Panc1 (cell line): ENCODE results near the gene C1orf115. TPM values are rescaled to one million over a fixed set of nuclear protein-coding genes. Genes with fewer than 3 reads are reported as not detected.

Source experiments
- ATAC-seq: fragments of 200-7000 bp; cut with Tn5 transposase; 2 replicates; pipeline ENCODE4 v1.9.1; 2020; ENCODE audit warnings: mild to moderate bottlenecking, moderate library complexity
- BruUV-seq: library from RNA; stranded (reverse); fragments of 400-500 nt; replicated peaks from 2 replicates; lab custom pipeline; 2021; lab: Mats Ljungman, UMichigan
- CTCF ChIA-PET: fragments of 300-600 bp; sonication (Branson Sonifier 250); formaldehyde crosslinking; loops from one replicate; lab custom pipeline; 2022; ENCODE audit warnings: antibody characterized with exemption; lab: Charles Lee
- POLR2A ChIA-PET: fragments of 300-600 bp; sonication (Branson Sonifier 250); formaldehyde crosslinking; loops from one replicate; lab custom pipeline; 2022; ENCODE audit warnings: antibody characterized with exemption; lab: Charles Lee
- DNase-seq: peaks from one replicate; pipeline ENCODE4 v3.0.0-alpha.2; 2010; ENCODE audit warnings: low read depth, low spot score
- H3K27ac ChIP-seq: 2 replicates; pipeline ENCODE4 v1.5.1; 2011; ENCODE audit warnings: mild to moderate bottlenecking, low read length, inconsistent platforms
- H3K27me3 ChIP-seq: fragments of 200-500 bp; sonication (Bioruptor generic); 2 replicates; pipeline ENCODE4 v1.6.0; 2014; ENCODE audit warnings: low read length, inconsistent platforms; ENCODE audit not compliant: control insufficient read depth, insufficient read depth
- H3K36me3 ChIP-seq: fragments of 200-500 bp; sonication (Bioruptor generic); 2 replicates; pipeline ENCODE4 v1.5.1; 2014; ENCODE audit warnings: inconsistent platforms, mild to moderate bottlenecking, low read length, moderate library complexity; ENCODE audit not compliant: control insufficient read depth, insufficient read depth
- H3K4me1 ChIP-seq: 2 replicates; pipeline ENCODE4 v1.5.1; 2011; ENCODE audit warnings: inconsistent platforms, mild to moderate bottlenecking, low read length, moderate library complexity; ENCODE audit not compliant: control insufficient read depth, insufficient read depth
- H3K4me3 ChIP-seq, 2 experiments: 2 replicates each; pipeline ENCODE4 v1.5.1; 2011 to 2012; ENCODE audit warnings: low read depth in 2 of 2, low read length in 2 of 2, mild to moderate bottlenecking in 2 of 2, inconsistent platforms in 1 of 2, moderate library complexity in 1 of 2
- H3K9me3 ChIP-seq: fragments of 200-500 bp; sonication (Bioruptor generic); 2 replicates; pipeline ENCODE4 v1.5.1; 2014; ENCODE audit warnings: low read depth, mild to moderate bottlenecking, inconsistent platforms, low read length, moderate library complexity; ENCODE audit not compliant: control insufficient read depth, insufficient read depth
- POLR2AphosphoS5 ChIP-seq: IDR thresholded peaks from 2 replicates; pipeline ENCODE4 v1.6.1; 2012; ENCODE audit warnings: mild to moderate bottlenecking, low read depth, low read length, moderate library complexity
- SIN3A ChIP-seq: IDR thresholded peaks from 2 replicates; pipeline ENCODE4 v1.6.1; 2012; ENCODE audit warnings: low read depth, mild to moderate bottlenecking, low read length, moderate library complexity, borderline replicate concordance; ENCODE audit not compliant: insufficient read depth
- TCF7L2 ChIP-seq: IDR thresholded peaks from 2 replicates; pipeline ENCODE4 v1.6.1; 2011; ENCODE audit warnings: mild to moderate bottlenecking, low read depth, low read length, inconsistent platforms
- in situ Hi-C: cut with HindIII; loops from 2 replicates; pipeline ENCODE4 v1.10.0; 2016; ENCODE audit warnings: low sequenced_read_pairs, low pct_unique_long_range_greater_than_20kb
- intact Hi-C: fragments of 100-400 bp; cut with micrococcal nuclease; formaldehyde crosslinking; loops from one replicate; pipeline ENCODE4 v1.10.0; 2022; ENCODE audit not compliant: unreplicated experiment
- total RNA-seq: library from RNA; stranded (reverse); gene quantifications from one replicate; pipeline ENCODE4 v1.2.1, GENCODE V29; 2021; ENCODE audit not compliant: unreplicated experiment
- TF ChIP-seq, protein P1 (sequence below), 2 experiments: IDR thresholded peaks; 2 replicates each; pipeline ENCODE4 v1.6.1; 2011 to 2012; ENCODE audit warnings: low read depth in 2 of 2, control low read depth in 1 of 2, low read length in 1 of 2, mild to moderate bottlenecking in 1 of 2, moderate library complexity in 1 of 2; ENCODE audit not compliant: insufficient read depth in 1 of 2
- TF ChIP-seq, protein P2 (sequence below): fragments of 450-650 bp; IDR thresholded peaks from 2 replicates; pipeline ENCODE4 v1.5.1; 2017; ENCODE audit warnings: mild to moderate bottlenecking

The C1orf115 gene
- total RNA-seq, 1 experiment from 2014 or later, result 3.9 TPM

DNA sequence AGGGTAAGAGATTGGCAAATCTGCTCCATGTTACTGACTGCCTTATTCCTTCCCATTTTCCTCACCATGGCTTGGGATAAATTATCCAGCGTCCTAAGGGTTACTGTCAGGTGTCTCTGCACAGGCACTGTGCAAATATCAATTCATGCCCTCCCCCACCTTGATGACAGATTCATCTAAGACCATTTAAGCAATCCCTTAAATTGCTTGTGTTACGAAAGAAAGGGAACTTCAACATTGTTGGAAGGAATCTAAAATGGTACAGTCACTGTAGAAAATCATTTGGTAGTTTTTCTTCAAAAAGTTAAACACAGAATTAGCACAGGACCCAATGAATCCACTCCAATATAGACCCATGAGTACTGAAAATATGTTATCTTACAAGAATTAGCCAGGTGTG, 40.3 kb downstream of the C1orf115 start:
- DNase-seq, result no peak
- no peak overlapping the region for H3K27ac ChIP-seq
- ATAC-seq, result no peak
- TF ChIP-seq TCF7L2, result no peak
- TF ChIP-seq, protein P1, sequence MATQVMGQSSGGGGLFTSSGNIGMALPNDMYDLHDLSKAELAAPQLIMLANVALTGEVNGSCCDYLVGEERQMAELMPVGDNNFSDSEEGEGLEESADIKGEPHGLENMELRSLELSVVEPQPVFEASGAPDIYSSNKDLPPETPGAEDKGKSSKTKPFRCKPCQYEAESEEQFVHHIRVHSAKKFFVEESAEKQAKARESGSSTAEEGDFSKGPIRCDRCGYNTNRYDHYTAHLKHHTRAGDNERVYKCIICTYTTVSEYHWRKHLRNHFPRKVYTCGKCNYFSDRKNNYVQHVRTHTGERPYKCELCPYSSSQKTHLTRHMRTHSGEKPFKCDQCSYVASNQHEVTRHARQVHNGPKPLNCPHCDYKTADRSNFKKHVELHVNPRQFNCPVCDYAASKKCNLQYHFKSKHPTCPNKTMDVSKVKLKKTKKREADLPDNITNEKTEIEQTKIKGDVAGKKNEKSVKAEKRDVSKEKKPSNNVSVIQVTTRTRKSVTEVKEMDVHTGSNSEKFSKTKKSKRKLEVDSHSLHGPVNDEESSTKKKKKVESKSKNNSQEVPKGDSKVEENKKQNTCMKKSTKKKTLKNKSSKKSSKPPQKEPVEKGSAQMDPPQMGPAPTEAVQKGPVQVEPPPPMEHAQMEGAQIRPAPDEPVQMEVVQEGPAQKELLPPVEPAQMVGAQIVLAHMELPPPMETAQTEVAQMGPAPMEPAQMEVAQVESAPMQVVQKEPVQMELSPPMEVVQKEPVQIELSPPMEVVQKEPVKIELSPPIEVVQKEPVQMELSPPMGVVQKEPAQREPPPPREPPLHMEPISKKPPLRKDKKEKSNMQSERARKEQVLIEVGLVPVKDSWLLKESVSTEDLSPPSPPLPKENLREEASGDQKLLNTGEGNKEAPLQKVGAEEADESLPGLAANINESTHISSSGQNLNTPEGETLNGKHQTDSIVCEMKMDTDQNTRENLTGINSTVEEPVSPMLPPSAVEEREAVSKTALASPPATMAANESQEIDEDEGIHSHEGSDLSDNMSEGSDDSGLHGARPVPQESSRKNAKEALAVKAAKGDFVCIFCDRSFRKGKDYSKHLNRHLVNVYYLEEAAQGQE (IDR thresholded peaks at IDR 0.05; ENCODE audit: insufficient read depth in 1 of 2, low read depth in 2 of 2, low read length in 1 of 2), result no peak
- TF ChIP-seq SIN3A, result no peak
- TF ChIP-seq, protein P2, sequence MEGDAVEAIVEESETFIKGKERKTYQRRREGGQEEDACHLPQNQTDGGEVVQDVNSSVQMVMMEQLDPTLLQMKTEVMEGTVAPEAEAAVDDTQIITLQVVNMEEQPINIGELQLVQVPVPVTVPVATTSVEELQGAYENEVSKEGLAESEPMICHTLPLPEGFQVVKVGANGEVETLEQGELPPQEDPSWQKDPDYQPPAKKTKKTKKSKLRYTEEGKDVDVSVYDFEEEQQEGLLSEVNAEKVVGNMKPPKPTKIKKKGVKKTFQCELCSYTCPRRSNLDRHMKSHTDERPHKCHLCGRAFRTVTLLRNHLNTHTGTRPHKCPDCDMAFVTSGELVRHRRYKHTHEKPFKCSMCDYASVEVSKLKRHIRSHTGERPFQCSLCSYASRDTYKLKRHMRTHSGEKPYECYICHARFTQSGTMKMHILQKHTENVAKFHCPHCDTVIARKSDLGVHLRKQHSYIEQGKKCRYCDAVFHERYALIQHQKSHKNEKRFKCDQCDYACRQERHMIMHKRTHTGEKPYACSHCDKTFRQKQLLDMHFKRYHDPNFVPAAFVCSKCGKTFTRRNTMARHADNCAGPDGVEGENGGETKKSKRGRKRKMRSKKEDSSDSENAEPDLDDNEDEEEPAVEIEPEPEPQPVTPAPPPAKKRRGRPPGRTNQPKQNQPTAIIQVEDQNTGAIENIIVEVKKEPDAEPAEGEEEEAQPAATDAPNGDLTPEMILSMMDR, result no peak
- no peak for TF ChIP-seq POLR2AphosphoS5
- CTCF ChIA-PET, result interaction anchor here (0.7 kb wide), 1 partner anchor 51 kb away, joined by 4 read pairs; no protein-coding TSS in a partner anchor
- peaks cover 15% of the 10 kb centered on the region; the same call in 1 of the 2 replicates for H3K4me1 ChIP-seq
- H3K36me3 ChIP-seq, result no peaks in the 10 kb centered on the region
- intact Hi-C loops, result loop anchor here (5.0 kb wide), 1 partner anchor 38 kb away; the partner anchor contains the start of gene C1orf115
- POLR2A ChIA-PET, result no interaction called here
- in situ Hi-C loops, result no loop called here
- no TSS peak for BruUV-seq
- H3K27me3 ChIP-seq, result no peaks in the 10 kb centered on the region
- H3K9me3 ChIP-seq, result no peaks in the 10 kb centered on the region
- H3K4me3 ChIP-seq, result no peak overlapping the region

DNA sequence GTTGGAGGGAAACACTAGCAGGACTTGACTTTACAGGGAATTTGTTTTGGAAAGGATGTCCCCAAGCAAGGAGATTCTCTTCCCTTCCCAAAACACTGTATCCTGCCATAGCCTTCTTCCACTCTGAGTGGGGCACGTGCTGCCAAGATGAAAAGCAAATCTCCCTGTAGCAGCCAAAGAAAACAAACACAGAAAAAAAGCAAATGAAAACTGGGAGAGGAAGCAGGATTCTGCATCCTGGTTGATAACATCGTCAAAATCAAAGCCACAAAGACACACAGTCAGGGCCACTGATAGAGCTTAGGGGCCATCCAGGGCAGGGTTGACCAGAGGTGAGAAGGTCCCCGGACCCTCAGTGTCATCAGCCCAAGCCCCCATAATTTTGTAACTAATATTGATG, 42.0 kb downstream of the C1orf115 start:
- ATAC-seq (no peak), DNase-seq (no peak)
- no peaks in the 10 kb centered on the region for H3K36me3 ChIP-seq
- no peak overlapping the region for H3K27ac ChIP-seq
- no TSS peak for BruUV-seq
- no peaks in the 10 kb centered on the region for H3K27me3 ChIP-seq
- H3K4me1 ChIP-seq, result peaks cover 15% of the 10 kb centered on the region; the same call in 1 of the 2 replicates
- no peak overlapping the region for H3K4me3 ChIP-seq
- ChIA-PET POLR2A (no interaction called here), CTCF (no interaction called here)
- no peaks in the 10 kb centered on the region for H3K9me3 ChIP-seq
- intact Hi-C loops, result loop anchor here (5.0 kb wide), 1 partner anchor 40 kb away; the partner anchor contains the start of gene C1orf115
- in situ Hi-C loops, result no loop called here
- TF ChIP-seq SIN3A (no peak), TCF7L2 (no peak), POLR2AphosphoS5 (no peak)
- TF ChIP-seq, protein P1 (IDR thresholded peaks at IDR 0.05; ENCODE audit: insufficient read depth in 1 of 2, low read depth in 2 of 2, low read length in 1 of 2), result no peak
